HepG2 (cell line): Measurements from ENCODE around the gene POC1A. TPM values are rescaled to one million over a fixed set of nuclear protein-coding genes. Genes with fewer than 3 reads are reported as not detected.

Experiments used
- ATAC-seq: fragments of 200-7000 bp; cut with Tn5 transposase; 3 replicates; pipeline ENCODE4 v1.9.1; 2020; ENCODE audit warnings: mild to moderate bottlenecking, moderate library complexity
- BruUV-seq: library from RNA; stranded (reverse); fragments of 400-500 nt; replicated peaks from 2 replicates; lab custom pipeline; 2021; lab: Mats Ljungman, UMichigan
- CTCF ChIA-PET: fragments of 300-600 bp; formaldehyde crosslinking; extraction: SDS; loops from one replicate; lab custom pipeline; 2021; ENCODE audit warnings: low total read pairs, inconsistent platforms, low intra/inter-chr PET ratio; lab: Yijun Ruan, JAX
- POLR2A ChIA-PET: fragments of 350-600 bp; sonication (Branson Sonifier 250); formaldehyde crosslinking; loops from one replicate; lab custom pipeline; 2020; ENCODE audit warnings: antibody characterized with exemption, inconsistent platforms; lab: Yijun Ruan, JAX
- DNase-seq: peaks from one replicate; pipeline ENCODE4 v3.0.0-alpha.2; 2015; ENCODE audit warnings: low spot score
- FAIRE-seq: peaks from 3 replicates; lab custom pipeline; 2011; peaks lifted over from hg19 to GRCh38; lab: Jason Lieb, UNC
- H2AFZ ChIP-seq: one replicate; pipeline ENCODE4 v1.6.1; 2011; ENCODE audit warnings: low read length, inconsistent platforms
- H3K27ac ChIP-seq: fragments of 300-600 bp; 3 replicates; pipeline ENCODE4 v1.8.0; 2011; ENCODE audit warnings: mixed run types, mild to moderate bottlenecking, mixed read lengths, low read length, inconsistent platforms; ENCODE audit not compliant: insufficient read depth; ENCODE audit errors: extremely low read length
- H3K27me3 ChIP-seq, 2 experiments: fragments of 200-600 bp in 1 of 2; 2 replicates in 1 of 2; 3 replicates in 1 of 2; pipeline versions ENCODE4 v1.6.0 to v1.8.0; 2011; ENCODE audit warnings: low read length in 2 of 2, mild to moderate bottlenecking in 2 of 2, moderate library complexity in 2 of 2, inconsistent platforms in 1 of 2; ENCODE audit not compliant: insufficient read depth in 2 of 2, control insufficient read depth in 1 of 2
- H3K36me3 ChIP-seq, 2 experiments: fragments of 200-600 bp in 1 of 2; replicated peaks in 1 of 2; 2 replicates in 1 of 2; 3 replicates in 1 of 2; pipeline versions ENCODE4 v1.5.1 to v1.8.0; 2011; ENCODE audit warnings: low read length in 2 of 2, inconsistent platforms in 1 of 2; ENCODE audit not compliant: insufficient read depth in 2 of 2, control insufficient read depth in 1 of 2
- H3K4me1 ChIP-seq: 2 replicates; pipeline ENCODE4 v1.5.1; 2012; ENCODE audit warnings: low read length, inconsistent platforms; ENCODE audit not compliant: insufficient read depth
- H3K4me2 ChIP-seq: 2 replicates; pipeline ENCODE4 v1.6.0; 2011; ENCODE audit warnings: low read depth, low read length, inconsistent platforms
- H3K4me3 ChIP-seq, 3 experiments: fragments of 200-600 bp in 1 of 3; sonication (generic), shearing (Covaris generic) in 1 of 3; replicated peaks in 1 of 3; 2 replicates each; pipeline ENCODE4 v1.5.1; 2011 to 2016; ENCODE audit warnings: low read length in 3 of 3, inconsistent platforms in 2 of 3, low read depth in 2 of 3, mild to moderate bottlenecking in 2 of 3, control low read depth in 1 of 3, mixed read lengths in 1 of 3; ENCODE audit not compliant: insufficient read depth in 1 of 3
- H3K79me2 ChIP-seq: one replicate; pipeline ENCODE4 v1.6.1; 2011; ENCODE audit warnings: low read length, inconsistent platforms; ENCODE audit not compliant: insufficient read depth
- H3K9ac ChIP-seq: 2 replicates; pipeline ENCODE4 v1.6.0; 2011; ENCODE audit warnings: mild to moderate bottlenecking, low read depth, low read length, inconsistent platforms; ENCODE audit not compliant: insufficient read depth
- H3K9me3 ChIP-seq: 2 replicates; pipeline ENCODE4 v1.5.1; 2012; ENCODE audit warnings: mild to moderate bottlenecking, low read length
- H4K20me1 ChIP-seq: 2 replicates; pipeline ENCODE4 v1.6.0; 2011; ENCODE audit warnings: inconsistent platforms, mild to moderate bottlenecking, low read length, moderate library complexity; ENCODE audit not compliant: insufficient read depth
- DZIP1 ChIP-seq: sonication (generic); formaldehyde crosslinking; IDR thresholded peaks from 2 replicates; pipeline ENCODE4 v1.5.0; 2020; ENCODE audit warnings: mild to moderate bottlenecking, missing genetic modification reagents
- EED ChIP-seq: sonication (generic); formaldehyde crosslinking; IDR thresholded peaks from 2 replicates; pipeline ENCODE4 v1.5.0; 2020; ENCODE audit warnings: mild to moderate bottlenecking, missing genetic modification reagents
- FOXA1 ChIP-seq, 2 experiments: fragments of 450-650 bp in 1 of 2; sonication (generic) in 1 of 2; formaldehyde crosslinking in 1 of 2; IDR thresholded peaks; 2 replicates each; pipeline versions ENCODE4 v1.4.0 to v1.6.1; 2016 to 2020; ENCODE audit warnings: missing genetic modification reagents in 1 of 2
- FOXP1 ChIP-seq, 2 experiments: fragments of 450-650 bp in 1 of 2; IDR thresholded peaks; 2 replicates each; pipeline ENCODE4 v1.6.1; 2017 to 2018; ENCODE audit warnings: antibody characterized with exemption in 1 of 2
- IKZF1 ChIP-seq: fragments of 450-650 bp; IDR thresholded peaks from 2 replicates; pipeline ENCODE4 v1.7.1; 2016
- KLF6 ChIP-seq: IDR thresholded peaks from 2 replicates; pipeline ENCODE4 v1.8.0; 2016; ENCODE audit warnings: missing biosample characterization, missing genetic modification reagents
- MAX ChIP-seq: IDR thresholded peaks from 2 replicates; pipeline ENCODE4 v1.6.1; 2012; ENCODE audit warnings: inconsistent platforms
- SETDB1 ChIP-seq: sonication (generic); formaldehyde crosslinking; IDR thresholded peaks from 2 replicates; pipeline ENCODE4 v1.5.1; 2020; ENCODE audit warnings: missing genetic modification reagents, mild to moderate bottlenecking, borderline replicate concordance
- ZC3H13 ChIP-seq: sonication (generic); formaldehyde crosslinking; IDR thresholded peaks from 2 replicates; pipeline ENCODE4 v1.8.1; 2023; ENCODE audit warnings: mild to moderate bottlenecking, missing genetic modification reagents, moderate library complexity
- ZNF646 ChIP-seq: sonication (generic); formaldehyde crosslinking; IDR thresholded peaks from 2 replicates; pipeline ENCODE4 v1.9.0; 2021; ENCODE audit warnings: mild to moderate bottlenecking, missing genetic modification reagents
- WGBS: methylation state at CpG from one replicate; pipeline ENCODE4 v1.1.6; 2017; ENCODE audit warnings: low lambda C conversion rate; 5-methylcytosine and 5-hydroxymethylcytosine counted together
- in situ Hi-C: cut with HindIII; loops from 2 replicates; pipeline ENCODE4 v1.10.0; 2017; ENCODE audit warnings: low pct_unique_long_range_greater_than_20kb; ENCODE audit not compliant: extremely low pct_ligation_motif_present
- intact Hi-C: fragments of 100-400 bp; cut with micrococcal nuclease; formaldehyde crosslinking; loops from one replicate; pipeline ENCODE4 v1.10.0; 2022; ENCODE audit not compliant: unreplicated experiment
- polyA plus RNA-seq, 8 experiments: library from polyadenylated mRNA; depleted of rRNA in 3 of 8; stranded (reverse) in 7 of 8; unstranded in 1 of 8; fragments of >200 nt; fragmentation: Illumina TruSeq in 4 of 8; extraction: Trizol in 4 of 8; gene quantifications; 2 replicates each; pipeline versions ENCODE4 v1.2.1 to v1.2.3, GENCODE V29; 2011 to 2016; ENCODE audit warnings: low read depth in 4 of 8, missing spikeins in 1 of 8, mixed read lengths in 1 of 8; ENCODE audit not compliant: insufficient read depth in 1 of 8
- total RNA-seq, 5 experiments: library from RNA; depleted of rRNA; stranded (reverse); fragments of >200 nt; fragmentation: Illumina TruSeq; extraction: Trizol; gene quantifications; 2 replicates each; pipeline ENCODE4 v1.2.3, GENCODE V29; 2016; ENCODE audit warnings: low read depth in 1 of 5

POC1A gene
- total and polyA plus RNA-seq, 2 of the 13 experiments (the other 11 are each of a cell fraction or from before 2014, with no cell fraction given), result 14.6 to 20.0 TPM

GRCh38 chr3:52036222-52036694 is 118.0 kb downstream of the POC1A start:
- ChIA-PET CTCF (no interaction called here), POLR2A (no interaction called here)
- DNase-seq, result no peak
- H3K27ac ChIP-seq, result no peak overlapping the region
- TF ChIP-seq SETDB1 (CRISPR knock-in tag) (no peak), FOXP1 (IDR thresholded peaks at IDR 0.05) (no peak), FOXP1 (CRISPR knock-in tag; IDR thresholded peaks at IDR 0.05) (no peak), FOXA1 (IDR thresholded peaks at IDR 0.05) (no peak), FOXA1 (CRISPR knock-in tag; IDR thresholded peaks at IDR 0.05) (no peak), MAX (no peak), IKZF1 (no peak), ZC3H13 (no peak), ZNF646 (CRISPR knock-in tag) (no peak), KLF6 (CRISPR knock-in tag) (no peak), DZIP1 (CRISPR knock-in tag) (no peak), EED (CRISPR knock-in tag) (no peak)
- H3K9me3 ChIP-seq, result no peaks in the 10 kb centered on the region
- no peaks in the 10 kb centered on the region for H3K36me3 ChIP-seq
- peaks cover 93% of the 10 kb centered on the region for H3K4me1 ChIP-seq
- H2AFZ ChIP-seq, result no peak overlapping the region
- intact Hi-C loops (loop anchor here (2.0 kb wide), 2 partner anchors 21 to 31 kb away; partner anchors contain the start of gene DUSP7), in situ Hi-C loops (no loop called here)
- 92% methylated on average over 5 of the region's 5 CpGs for WGBS
- H3K4me2 ChIP-seq, result no peak overlapping the region
- BruUV-seq, result no TSS peak
- H3K27me3 ChIP-seq, result no peaks in the 10 kb centered on the region
- H3K79me2 ChIP-seq, result no peaks in the 10 kb centered on the region
- no peaks in the 10 kb centered on the region for H4K20me1 ChIP-seq
- FAIRE-seq, result no peak
- ATAC-seq, result no peak
- H3K4me3 ChIP-seq, result no peak overlapping the region
- H3K9ac ChIP-seq, result no peak overlapping the region
